Keratinocyte (primary cell): ENCODE data around the gene ARL4C.

Experiments
- EZH2 ChIP-seq: IDR thresholded peaks from one replicate; pipeline ENCODE4 v1.6.1; 2012; ENCODE audit warnings: inconsistent platforms, mild to moderate bottlenecking, low read length, moderate library complexity
- TF ChIP-seq, protein P1 (sequence below), 3 experiments: IDR thresholded peaks in 1 of 3; conservative IDR thresholded peaks in 1 of 3; optimal IDR thresholded peaks in 1 of 3; 2 replicates in 2 of 3; 3 replicates in 1 of 3; pipeline versions ENCODE3 to v1.5.1; 2011; ENCODE audit warnings: low read length in 3 of 3, mild to moderate bottlenecking in 3 of 3, moderate library complexity in 2 of 3, control low read depth in 1 of 3, inconsistent platforms in 1 of 3; ENCODE audit not compliant: insufficient read depth in 2 of 3; ENCODE audit errors: extremely low read depth in 1 of 3

DNA sequence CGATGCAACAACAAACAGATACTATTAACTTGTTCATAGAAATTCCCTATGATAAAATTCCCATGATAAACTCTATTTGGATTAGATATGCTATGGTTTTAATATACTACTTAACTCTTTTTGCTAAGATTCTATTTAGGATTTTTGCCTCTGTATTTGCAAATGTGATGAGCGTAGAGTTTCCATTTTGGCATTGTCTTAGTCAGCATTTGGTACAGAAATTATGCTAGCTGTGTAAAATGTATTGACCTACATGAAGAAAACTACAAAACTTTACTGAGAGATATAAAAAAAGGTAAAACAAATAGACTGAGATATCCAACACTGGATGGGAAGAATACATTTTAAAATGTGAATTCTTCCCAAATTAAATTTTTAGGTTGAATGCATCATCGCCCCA lies 29.8 kb upstream of the ARL4C start:
- TF ChIP-seq, protein P1, sequence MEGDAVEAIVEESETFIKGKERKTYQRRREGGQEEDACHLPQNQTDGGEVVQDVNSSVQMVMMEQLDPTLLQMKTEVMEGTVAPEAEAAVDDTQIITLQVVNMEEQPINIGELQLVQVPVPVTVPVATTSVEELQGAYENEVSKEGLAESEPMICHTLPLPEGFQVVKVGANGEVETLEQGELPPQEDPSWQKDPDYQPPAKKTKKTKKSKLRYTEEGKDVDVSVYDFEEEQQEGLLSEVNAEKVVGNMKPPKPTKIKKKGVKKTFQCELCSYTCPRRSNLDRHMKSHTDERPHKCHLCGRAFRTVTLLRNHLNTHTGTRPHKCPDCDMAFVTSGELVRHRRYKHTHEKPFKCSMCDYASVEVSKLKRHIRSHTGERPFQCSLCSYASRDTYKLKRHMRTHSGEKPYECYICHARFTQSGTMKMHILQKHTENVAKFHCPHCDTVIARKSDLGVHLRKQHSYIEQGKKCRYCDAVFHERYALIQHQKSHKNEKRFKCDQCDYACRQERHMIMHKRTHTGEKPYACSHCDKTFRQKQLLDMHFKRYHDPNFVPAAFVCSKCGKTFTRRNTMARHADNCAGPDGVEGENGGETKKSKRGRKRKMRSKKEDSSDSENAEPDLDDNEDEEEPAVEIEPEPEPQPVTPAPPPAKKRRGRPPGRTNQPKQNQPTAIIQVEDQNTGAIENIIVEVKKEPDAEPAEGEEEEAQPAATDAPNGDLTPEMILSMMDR (optimal IDR thresholded peaks at IDR 0.05 in 1 of 3, IDR thresholded peaks at IDR 0.05 in 1 of 3, conservative IDR thresholded peaks at IDR 0.05 in 1 of 3; ENCODE audit: extremely low read depth in 1 of 3, insufficient read depth in 2 of 3, low read length in 3 of 3): no peak
- no peak for TF ChIP-seq EZH2
